HG02588 (cell line): ENCODE data around the gene MLIP.
"Not testable (repeated sequence)": the region's sequence is repeated elsewhere in the genome, so short reads cannot be mapped to it uniquely, and the experiment has no call there.

Experiments
- ATAC-seq: cut with Tn5 transposase; IDR thresholded peaks from one replicate; pipeline ENCODE4 v1.9.1; 2021; ENCODE audit warnings: mild to moderate bottlenecking, moderate library complexity; ENCODE audit not compliant: unreplicated experiment

The MLIP gene, protein sequence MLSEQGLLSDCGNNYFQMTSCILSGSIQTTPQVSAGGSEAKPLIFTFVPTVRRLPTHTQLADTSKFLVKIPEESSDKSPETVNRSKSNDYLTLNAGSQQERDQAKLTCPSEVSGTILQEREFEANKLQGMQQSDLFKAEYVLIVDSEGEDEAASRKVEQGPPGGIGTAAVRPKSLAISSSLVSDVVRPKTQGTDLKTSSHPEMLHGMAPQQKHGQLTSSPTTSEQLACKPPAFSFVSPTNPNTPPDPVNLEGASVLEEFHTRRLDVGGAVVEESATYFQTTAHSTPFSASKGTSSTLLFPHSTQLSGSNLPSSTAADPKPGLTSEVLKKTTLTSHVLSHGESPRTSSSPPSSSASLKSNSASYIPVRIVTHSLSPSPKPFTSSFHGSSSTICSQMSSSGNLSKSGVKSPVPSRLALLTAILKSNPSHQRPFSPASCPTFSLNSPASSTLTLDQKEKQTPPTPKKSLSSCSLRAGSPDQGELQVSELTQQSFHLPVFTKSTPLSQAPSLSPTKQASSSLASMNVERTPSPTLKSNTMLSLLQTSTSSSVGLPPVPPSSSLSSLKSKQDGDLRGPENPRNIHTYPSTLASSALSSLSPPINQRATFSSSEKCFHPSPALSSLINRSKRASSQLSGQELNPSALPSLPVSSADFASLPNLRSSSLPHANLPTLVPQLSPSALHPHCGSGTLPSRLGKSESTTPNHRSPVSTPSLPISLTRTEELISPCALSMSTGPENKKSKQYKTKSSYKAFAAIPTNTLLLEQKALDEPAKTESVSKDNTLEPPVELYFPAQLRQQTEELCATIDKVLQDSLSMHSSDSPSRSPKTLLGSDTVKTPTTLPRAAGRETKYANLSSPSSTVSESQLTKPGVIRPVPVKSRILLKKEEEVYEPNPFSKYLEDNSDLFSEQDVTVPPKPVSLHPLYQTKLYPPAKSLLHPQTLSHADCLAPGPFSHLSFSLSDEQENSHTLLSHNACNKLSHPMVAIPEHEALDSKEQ

DNA sequence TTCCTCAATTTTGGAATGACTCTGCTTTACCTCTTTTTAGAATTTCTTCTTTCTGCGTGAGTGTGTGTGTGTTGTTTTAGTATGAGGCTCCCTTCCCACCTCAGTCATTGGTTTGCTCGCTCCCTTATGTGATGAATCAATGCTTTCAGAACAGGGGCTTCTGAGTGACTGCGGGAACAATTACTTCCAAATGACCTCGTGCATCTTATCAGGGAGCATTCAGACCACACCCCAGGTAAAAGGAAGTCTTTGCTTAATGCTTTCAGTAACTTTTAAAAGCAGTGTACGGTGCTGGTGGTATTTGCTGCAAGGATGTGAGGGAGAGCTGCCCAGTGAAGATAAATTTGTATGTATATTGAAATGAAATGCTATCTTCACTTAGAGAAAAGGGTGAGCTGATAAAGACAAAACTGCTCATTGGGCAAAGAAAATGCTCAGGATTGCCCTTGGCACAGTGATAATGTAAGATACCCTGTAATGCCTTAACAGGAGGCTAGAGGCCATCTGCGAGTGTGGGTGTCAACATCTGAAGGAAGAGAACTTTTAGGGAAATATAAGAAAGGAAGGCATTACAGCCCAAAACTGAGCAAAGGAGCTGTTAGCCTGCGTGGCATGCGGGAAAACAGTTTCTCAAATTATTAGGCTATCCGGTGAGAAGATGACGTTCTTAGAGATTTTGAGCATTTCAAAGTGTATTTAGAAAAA, at the start of gene MLIP:
Gene MLIP, plus strand, starts transcription at position 103 of the 705 bp plus-strand sequence. Its CDS starts 37 bp downstream, at position 140.
- no peak for ATAC-seq

DNA sequence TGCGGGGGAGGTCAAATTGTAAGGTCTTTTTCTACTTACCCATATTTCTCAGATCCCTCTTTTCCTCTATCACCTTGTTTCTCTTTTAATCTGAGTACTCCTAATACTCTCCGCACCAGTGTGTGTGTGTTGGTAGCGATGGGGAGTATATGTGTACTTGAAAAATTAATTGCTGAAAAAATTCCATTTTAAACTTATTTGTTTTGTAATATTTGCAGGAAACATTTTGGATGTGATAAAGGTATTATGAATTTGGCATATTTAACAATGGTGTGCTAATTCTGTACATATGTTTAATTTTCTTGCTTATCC, 48.1 kb upstream of the MLIP start:
- ATAC-seq, result no peak

DNA sequence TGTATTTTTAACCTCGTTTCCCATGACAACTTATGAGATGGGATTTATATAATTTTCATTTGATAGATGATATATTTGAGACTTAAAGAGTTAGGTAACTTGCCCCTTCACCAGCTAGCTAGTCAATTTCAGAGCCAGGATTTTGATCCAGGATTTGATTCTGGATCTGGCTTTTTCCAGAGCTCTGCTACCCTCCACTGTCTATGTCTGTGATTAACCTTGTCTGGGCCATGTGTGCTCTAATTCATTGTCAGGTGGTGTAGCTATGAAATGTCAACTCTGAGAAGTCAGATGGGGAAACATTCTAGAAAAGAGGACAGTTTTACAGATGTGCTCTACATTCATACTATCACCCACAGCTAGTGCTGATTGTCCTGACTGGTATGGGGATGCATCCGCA, 42.5 kb upstream of the MLIP start:
- ATAC-seq, result no peak

DNA sequence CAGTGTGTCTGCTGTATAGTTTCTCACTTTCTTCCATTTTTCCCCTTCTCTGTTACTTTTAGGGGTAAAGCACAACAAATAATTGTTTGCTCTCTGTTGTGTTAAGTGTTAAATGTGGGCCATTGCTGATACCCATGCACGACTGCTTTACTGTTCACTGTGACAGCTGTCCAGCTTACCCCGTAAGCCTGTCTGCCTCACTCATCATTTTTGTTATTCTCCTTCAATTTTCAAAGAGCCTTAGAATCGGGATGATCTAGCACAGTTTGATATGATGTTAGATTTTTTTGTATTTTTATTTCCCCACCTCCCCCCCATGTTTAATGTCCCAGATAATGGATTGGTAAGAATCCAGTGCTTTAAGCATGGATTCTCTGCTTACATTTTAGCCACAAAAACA, 41.2 kb upstream of the MLIP start:
- ATAC-seq, result no peak

DNA sequence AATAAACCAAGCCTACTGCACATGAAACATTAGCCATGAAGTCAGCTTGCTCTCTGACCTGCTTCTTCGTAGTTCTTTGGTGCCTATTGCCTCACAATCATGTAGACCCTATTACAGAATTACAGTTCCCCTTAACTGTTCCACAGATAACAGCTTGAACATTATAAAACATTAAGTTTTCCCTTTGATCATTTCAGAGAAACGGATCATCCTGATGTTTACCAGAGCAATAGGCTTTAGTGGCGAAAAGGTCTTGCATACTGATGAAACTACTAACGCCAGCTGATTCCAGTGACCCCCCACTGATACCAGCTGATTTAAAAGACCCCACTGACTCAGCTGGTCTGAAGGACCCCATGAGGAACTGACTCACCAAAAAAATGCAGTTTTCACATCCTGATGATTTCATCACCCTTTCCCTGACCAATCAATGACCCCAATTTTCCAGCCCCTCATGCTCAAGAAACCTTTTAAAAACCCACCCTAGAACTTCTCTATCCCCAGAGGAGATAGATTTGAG, 39.4 kb upstream of the MLIP start:
- ATAC-seq, result no peak

DNA sequence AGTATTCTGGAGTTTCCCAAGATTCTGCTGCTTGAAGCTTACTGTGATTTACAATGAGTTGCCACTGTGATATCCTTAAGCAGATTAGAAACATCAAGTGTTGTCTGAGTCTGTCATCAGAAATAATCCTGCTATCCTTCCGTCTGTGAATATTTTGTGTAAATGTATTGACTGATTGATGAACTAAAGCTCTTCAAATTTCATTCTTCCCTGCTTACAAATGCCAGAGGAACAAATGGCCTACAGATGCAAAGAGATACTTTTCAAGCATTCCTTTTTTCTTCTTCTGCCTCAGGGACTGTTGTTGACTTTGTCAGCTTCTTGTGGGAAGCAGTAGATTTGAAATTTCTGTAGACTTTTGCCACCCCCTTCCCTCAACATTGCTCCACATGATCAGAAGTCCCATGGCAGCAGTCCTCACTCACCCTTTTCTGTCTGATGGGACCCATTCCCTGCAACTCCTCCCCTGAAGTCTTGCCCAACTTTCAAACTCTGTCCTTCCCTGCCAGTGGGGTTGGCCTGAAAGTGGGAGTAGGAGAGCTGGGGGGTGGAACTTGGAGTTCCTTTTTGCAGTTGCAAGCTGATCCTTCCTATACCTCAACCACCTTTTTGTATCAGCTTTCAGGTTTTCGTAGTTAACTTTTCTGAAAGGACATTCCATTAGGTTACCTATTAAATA, 38.5 kb upstream of the MLIP start:
- ATAC-seq, result no peak

DNA sequence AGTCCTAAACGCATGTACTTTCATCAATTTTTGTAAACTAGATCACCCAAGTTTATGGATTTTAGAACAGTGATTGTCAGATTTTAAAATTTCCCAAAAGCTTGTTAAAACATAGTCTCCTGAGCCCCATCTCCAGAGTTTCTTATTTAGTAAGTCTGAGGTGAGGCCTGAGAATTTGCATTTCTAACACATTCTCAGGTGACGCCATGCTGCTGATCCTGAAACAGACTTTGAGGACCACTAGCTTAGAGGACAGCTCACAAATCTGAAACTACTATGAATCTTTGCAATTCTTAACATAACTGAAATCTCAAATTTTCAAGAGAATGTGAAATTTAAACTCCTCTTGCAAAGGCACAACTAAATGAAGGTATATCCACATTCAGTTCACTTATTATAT, 37.8 kb upstream of the MLIP start:
- no peak for ATAC-seq

DNA sequence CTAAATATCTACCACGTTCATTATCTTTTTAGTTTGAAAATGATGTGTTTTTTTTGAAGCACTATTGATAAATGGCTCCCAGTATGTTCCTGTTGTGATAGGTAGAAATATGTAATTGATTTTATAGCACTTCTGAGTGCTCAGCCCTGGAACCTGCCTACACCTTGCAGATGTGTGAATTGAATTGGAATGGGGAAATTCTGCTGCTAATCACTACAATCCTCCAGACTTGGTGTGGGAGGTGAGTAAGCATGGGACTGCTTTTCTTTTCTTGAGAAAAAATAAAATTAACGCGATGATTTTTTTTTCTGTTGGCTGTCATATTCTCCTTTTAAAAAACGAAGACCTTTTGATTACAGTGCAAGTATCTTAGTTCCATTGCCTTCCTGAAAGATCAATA, 37.1 kb upstream of the MLIP start:
- ATAC-seq, result no peak

DNA sequence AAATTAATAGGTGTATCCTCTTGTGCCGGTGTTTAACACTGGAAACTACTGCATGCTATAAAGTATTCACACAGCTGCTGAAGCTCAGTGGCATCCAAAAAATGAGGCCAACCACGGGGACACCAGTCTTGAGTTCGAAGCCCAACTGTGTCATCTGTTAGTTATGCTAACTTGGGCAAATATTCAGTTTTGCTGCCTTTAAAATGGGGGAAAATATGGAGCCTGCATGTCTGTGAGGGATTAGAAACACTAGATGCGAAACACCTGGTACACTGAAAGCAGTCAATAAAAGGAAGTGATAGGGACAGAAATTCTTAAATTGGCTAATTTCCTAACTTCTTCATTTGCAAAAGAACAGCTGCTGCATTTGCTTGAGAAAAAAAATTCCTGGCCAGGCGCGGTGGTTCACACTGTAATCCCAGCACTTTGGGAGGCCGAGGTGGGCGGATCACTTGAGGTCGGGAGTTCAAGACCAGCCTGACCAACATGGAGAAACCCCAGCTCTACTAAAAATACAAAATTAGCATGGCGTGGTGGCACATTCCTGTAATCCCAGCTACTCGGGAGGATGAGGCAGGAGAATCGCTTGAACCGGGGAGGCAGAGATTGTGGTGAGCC, 36.6 kb upstream of the MLIP start:
- no peak for ATAC-seq

DNA sequence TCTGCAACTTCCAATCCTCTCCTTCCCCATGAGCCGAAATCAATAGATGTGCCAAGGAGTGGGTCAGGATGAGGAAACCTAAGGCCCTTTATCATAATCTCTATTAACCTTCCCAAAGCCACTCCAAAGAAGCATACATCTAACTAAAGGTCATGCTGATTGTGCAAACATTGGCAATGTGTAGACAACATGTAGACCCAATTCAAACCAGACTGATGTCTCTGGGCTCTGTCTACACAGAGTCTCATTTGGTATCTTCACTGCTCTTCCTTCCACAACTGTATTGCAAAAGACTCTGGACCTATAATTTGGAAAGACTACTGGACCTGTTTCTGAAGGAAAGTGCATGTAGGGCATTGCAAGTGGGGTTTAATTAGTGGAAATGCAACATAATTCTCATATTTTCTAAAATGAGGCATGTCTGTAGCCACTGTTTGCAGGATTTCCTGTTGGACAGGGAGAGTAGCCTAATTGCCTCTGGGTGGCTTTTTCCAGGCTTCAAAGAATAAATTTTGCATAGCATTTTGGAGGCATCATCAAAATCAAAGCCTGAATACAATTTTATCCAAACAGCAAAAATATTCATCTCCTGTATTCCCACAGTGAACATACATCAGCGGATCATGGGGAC, 35.0 kb upstream of the MLIP start:
- no peak for ATAC-seq

DNA sequence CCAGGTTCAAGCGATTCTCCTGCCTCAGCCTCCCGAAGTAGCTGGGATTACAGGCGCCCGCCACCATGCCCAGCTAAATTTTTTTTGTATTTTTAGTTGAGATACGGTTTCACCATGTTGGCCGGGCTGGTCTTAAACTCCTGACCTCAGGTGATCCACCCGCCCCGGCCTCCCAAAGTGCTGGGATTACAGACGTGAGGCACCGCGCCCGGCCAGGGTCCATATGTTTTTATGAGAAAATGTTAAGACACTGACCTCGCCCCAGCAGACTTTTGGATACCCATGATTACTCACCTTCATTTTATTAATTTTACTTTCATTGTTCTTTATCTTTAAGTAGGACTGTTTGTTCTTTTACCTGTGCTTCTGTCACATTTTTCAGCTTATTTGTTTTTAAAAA, 29.7 kb upstream of the MLIP start:
- ATAC-seq, result not testable (repeated sequence)

DNA sequence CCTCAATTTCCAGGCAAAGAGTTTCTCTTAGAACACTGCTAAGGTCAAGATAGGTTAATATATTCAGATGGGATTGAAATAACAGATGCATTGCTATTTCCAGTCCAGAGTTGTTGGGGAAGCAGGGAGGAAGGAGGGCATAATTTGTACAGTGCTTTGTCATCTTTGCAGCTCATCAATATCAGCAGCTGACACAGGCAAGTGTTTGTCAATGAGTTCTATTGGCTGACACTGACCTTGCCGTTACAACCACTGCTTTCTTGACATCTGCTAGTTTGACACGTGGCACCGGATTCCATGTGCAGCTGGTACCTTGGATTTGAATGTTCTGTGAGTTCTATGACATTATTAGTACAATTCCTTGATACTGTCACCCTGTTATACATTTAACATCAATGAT, 28.0 kb upstream of the MLIP start:
- ATAC-seq, result no peak

DNA sequence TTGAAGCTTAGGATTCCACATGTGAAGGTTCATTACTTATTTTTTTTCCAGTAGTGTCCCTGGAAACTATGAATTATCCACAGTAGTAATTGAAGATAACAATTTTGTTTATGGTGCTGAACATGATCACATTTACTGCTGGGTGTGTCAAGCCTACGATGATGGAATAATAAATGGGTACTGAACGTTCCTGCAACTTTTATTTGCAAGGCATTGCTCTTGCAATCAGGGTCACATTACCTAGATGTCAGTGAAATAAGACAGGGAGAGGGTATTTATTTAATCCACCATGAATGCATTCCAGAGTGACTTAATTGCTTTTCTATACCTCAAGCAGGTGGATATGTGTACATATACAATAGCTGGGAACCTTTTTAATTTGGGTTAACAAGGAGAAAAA, 27.0 kb upstream of the MLIP start:
- no peak for ATAC-seq

DNA sequence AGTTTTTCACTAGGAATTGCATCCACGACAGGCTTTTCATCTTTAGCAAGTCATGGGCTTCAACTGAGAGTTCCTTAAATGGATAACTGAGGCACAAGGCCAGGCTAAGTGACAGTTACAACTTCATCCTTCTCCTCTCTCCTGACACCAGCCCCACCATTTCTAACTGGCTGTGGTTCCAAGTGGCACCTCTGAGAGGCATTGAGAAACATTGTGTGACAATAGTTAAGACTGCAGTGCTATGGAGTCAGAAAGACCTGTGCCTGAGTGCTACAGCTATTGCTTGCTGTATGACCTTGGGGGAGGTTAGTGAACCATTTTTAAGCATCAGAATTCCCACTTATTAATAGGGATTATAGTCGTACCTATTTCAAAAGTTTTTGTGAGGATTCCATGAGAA, 26.2 kb upstream of the MLIP start:
- ATAC-seq, result no peak

DNA sequence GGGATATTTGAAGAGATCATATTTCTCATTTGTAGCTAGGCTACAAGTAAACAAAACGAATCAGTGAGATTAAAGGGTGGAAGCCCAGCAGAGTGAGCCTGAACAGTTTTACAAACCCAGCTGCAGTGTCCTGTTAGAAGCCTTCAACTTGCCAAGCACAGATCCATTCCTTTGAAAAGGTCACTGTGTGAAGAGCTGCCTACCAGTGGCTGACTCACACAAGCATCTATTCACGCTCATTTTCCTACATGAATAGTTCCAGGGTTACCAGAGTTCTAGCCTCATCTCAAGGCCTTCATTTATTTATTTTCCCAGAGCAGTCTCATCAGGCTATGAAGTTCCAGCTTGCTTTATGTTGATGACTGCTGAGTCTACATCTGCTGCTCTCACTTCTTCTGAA, 25.7 kb upstream of the MLIP start:
- ATAC-seq, result no peak

DNA sequence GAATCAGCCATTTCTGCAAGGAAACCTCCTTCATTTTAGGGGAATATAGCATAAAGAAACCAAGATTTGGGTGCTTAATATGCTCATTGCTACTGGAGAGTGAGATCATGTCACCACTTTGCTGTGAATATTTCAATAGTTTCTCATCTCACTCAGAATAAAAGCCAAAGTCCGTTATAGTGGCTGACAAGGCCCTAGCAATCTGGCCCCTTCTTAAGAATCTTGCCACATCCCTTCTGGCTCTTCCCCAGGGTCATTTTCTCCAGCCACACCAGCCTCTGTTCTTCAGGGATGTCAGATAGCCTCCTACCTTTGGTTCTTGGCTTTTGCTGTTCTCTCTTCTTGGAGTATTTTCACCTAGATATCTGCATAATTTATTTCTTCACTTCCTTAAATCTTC, 24.8 kb upstream of the MLIP start:
- no peak for ATAC-seq

DNA sequence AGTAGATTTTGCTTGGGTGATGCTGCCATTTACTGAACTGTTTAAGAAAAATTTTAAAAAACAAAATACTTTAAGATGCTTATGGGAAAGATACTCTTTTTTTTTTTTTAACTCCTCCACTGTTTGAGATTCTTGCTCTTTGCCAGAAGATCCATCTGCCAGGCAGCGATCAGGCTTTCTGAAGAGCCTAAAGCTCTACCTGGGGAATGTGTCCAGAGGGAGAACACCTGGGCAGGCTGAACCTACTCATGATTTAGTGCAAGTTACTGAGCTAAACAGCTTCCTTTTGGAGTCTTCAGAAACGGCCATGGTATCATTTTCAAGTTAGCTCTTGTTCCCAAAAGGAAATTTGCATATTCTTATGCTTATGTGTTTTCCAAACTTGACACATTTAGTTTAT, 23.5 kb upstream of the MLIP start:
- ATAC-seq, result no peak

DNA sequence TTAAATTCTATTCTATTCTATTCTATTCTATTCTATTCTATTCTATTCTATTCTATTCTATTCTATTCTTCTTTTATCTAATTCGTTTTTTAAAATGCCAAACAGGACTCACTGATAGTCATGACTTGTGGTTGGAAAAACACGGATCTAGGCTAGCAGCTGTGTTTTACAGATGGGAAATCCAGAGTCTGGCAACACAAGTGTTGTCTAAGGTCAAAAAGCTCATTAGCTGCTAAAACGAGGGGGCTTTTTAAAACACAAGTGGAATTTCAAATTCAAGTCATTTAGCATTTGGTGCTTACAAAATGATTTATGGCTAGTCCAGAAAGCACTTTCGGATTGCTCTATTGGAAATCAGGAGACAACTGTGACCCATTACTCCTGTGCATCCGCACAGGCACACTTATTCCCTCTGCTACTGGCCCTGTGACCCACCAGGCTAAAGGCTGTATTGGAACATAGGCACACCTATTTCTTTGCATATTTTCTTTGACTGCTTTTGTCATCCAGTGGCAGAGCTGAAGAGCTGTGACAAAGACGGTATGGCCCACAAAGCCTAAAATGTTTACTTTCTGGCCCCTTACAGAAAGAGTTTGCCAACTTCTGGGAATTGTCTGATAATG, 17.8 kb upstream of the MLIP start:
- no peak for ATAC-seq

DNA sequence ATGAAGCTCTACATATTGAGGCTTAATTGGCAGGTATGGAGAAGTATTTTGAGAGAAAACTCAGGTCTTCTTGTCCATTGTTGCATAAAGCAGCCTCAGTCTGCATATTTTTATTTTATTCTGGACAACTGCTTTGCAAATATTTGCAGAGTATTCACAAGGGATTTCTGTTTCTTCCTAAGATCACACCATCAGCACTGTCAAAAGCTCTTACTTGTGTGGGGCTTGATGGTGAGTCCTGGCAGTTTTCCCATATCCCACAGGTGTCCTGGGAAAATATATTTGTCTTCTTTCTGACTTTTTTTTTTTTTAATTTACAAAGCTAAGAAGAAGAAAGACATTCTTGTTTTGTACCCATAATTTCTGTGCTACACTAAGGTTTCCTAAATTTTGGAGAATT, 16.9 kb upstream of the MLIP start:
- ATAC-seq, result no peak
